Raji (cell line): ENCODE results near the gene MAP4K4.

Source experiments
- POLR2A ChIP-seq: IDR thresholded peaks from 2 replicates; pipeline ENCODE4 v1.6.1; 2011; ENCODE audit warnings: low read depth, low read length, control low read depth; ENCODE audit not compliant: insufficient read depth

Gene MAP4K4

DNA sequence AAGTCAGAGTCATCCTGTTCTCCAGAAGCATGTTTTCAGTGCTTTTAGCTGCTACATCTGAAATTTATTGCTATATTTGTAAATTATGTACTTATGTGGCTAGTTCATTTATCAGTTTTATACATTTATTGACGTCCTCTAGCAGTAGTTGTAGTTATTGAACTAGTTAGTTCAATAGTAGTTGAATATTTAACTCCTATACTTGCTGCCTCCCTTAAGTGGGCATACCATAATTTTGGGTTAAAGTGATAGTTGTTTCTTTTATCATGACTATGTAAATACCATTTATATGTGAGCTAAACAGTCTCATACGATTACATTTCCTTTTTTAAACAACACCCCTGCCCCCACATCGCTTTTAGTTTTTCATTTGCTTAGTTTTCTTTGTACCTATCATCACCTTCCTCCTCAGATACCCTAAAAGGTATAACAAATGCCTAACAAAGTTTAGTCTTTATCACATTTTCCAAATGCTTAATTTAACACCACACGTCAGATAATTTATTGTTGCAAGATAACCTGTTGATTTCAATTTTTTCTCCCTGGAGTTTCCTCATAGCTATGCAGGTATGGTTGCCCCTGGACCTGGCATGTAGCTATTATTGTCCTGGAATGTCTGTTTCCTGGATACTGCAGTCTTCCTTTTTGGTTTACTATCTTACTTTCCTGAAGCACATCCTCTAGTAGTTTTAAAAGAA is 8.8 kb downstream of the MAP4K4 start:
- TF ChIP-seq POLR2A = no peak

DNA sequence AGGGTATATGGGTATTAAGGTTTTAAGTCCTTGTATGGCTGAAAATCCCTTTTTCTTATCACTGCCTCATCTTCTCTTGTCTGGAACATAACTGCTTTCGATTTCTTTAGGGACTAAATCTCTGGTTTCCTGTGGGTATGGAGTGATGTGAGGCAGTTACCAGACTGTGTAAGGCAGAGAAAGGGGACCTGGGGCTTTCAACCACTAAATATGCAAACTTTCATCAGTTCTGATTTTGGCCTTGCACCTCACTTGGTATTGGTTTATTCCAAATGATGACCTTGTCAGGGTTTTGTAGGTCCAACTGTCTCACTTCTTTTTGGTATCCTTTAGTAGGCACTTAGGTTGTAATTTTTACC is 9.3 kb downstream of the MAP4K4 start:
- TF ChIP-seq POLR2A = peak; percentile 38; the same call in 1 of the 2 replicates

DNA sequence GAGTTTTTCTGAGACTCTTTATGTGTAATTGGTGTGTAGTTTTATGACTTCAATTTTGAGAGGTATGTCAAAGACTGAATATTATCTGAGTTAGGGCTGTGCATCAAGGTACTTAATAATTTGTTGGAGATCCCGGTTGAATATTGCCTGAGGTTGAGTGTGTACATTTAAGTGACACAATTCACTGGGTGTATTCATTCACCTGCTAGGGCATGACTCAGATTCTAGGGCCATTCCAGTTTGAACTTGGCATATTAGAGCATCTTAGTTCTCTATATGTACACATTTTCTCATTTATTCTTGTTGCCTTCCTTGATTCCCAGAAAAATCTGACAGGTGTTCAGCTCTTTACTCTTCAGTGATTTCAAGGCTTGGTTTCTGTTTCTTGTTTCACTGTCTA is 12.5 kb downstream of the MAP4K4 start:
- no peak for TF ChIP-seq POLR2A

DNA sequence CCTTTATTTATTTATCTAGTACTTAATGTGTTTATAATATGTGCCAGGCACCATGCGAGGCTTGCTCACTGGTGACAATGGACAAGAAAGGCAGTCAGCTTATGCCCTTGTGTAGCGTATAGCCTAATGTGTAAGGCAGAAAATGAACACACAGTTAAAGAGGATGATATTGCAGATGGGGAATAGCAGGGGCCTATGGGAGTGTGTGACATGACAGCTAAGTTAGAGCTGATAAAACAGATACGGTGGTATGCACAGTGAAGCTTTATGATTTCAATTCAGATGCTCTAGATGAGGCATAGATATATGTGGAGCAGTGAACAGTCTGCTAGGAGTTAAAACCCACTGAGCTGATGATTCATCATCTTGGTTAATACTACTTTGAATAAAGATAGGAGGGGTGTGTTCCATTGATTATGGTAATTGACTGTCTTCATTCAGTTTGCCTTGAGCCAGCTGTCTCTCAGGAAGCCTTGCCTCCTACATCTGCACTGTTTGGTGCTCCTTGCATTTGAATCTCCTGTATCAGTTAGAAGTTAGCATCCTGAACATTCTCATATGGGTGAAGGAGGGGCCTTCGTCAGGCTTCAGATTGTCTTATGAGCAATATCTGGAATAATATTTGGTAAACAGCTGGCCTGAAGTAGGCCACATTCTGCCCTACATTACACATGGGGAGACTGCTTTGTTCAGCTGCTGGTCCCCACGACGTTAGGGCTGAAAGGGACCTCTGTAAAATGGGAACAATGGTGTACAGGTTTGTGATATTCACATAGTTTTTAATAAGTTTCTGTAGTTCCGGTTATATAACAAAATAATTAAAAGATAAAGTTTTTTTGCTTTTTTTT is 13.2 kb downstream of the MAP4K4 start:
- 0 out of 2 replicates have a peak, but pooled peaks have one; percentile 35 for TF ChIP-seq POLR2A

DNA sequence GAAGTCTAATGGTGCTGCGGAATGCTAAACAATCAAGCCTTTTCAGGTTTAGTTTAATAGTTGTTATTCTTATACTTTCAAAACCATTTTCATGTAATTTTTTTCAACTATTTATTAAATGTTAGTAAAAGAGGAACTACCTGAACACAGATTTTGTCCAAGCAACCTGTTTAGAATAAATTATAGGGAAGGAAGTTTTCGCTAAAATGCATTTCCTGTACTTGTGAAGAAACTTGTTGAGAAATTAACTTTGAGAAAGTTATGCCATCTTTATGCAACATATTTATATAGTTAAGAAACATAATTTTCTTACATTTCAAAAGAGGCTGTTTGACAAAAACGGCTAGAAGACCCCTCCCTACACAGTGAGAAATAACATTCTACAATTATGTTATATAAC is 16.6 kb downstream of the MAP4K4 start:
- no peak for TF ChIP-seq POLR2A

DNA sequence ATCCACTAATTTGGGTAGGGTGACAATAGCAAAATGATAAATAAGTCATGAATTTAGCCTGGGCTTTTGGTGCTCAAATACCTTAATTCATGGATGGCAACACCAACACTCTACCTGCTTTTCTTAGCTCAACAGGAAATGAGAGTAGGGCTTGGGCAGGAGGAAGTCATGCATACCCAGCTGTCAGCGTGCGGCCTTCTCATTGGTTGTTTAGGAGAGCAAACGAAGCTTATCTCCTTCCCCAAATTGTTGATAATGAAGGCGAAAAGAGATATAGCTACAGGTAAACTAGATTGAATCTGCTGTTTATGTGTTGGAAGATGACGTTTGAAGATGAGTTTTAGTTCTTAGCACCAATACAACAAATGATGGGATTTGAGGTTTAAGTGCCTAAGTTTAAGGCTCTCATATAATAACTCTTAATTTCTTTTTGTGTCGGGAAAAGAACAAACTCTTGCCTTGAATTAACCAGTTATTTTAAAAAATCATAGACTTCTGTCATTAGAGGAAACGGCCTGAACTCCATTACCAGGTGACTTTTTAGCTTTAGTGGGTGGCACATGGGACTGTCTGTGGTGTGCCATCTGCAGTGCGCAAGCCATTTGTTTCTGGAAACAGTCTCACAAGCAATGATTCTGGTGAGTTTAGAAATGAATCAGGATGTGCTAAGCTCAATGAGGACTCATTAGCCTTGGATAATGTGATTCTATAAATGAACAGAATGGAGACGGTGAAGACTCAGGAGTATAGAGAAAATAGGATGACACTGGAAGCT is 19.8 kb downstream of the MAP4K4 start:
- TF ChIP-seq POLR2A = peak; percentile 18; the same call in 1 of the 2 replicates

DNA sequence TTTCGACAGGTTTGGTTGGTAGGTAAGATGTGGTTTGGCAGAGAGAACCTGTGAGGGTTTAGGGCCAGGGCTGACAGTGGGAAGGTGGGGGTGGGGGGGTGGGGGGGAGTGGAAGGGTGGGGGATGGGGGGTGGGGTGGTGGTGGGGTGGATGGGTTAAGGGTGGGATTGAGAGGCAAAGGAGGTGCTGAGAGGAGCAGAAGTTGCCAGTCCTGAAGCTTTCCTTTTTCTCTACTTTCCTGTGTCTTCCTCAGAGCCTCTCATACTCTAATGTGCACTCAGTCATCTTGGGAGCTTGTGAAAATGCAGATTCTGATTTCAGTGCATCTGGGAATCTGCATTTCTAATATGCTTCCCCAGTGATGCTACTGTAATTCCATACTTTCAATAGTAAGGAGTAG is 21.0 kb downstream of the MAP4K4 start:
- no peak for TF ChIP-seq POLR2A

DNA sequence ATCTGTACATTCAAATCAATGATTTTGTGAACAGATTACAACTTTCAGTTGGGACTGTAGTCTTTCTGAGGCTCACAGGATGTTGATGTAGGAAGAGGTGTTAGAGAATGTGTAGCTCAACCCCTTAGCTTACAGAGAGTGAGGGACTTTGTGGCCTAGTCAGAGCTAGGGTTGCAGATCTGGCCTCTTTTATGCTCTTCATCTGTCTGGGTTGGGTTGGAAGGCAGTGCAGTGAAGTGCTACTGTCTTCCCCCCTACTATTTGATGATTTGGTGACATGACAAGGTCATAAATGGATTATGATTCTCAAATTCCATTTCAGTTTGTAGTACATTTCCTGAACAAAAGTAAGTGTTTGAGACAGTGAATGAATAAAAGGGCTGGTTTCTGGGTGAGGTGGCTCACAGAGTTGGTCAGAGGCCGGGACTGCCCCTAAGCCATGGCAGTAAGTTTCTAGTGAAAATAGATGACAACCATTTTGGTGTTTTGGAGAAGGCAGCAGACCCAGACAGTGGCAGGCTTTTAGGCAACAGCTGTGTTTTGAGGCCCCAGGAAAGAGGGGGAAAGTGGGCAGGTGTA is 21.6 kb downstream of the MAP4K4 start:
- TF ChIP-seq POLR2A = 0 out of 2 replicates have a peak, but pooled peaks have one; percentile 19

DNA sequence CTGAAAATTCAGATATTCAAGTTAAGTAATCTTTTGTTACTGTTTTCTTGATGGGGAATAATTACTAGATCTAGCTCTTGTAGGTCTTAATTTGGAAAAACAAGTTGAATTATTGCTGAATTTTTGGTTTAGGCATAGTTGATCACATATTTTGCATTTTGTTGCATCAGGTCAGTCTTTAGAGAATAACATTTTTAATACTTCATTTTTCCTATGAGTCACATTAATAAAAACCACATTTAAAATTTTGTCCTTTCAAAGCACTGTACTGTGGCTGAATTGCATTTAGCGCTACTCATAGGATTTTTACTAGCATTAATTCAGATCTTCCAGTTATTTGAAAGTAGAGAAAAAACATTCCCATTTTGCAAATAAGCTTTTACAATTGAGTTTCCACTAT is 23.2 kb downstream of the MAP4K4 start:
- TF ChIP-seq POLR2A = no peak

DNA sequence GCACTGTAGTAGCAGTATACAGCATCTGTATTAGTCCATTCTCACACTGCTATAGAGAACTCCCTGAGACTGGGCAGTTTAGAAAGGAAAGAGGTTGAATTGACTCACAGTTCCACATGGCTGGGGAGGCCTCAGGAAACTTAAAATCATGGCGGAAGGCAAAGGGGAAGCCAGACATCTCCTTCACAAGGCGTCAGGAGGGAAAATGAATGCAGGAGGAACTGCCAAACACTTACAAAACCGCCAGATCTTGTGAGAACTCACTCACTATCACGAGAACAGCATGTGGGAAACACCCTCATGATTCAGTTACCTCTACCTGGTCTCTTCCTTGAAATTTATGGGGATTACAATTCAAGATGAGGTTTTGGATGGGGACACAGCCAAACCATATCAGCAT is 25.4 kb downstream of the MAP4K4 start:
- peak; percentile 56 for TF ChIP-seq POLR2A

DNA sequence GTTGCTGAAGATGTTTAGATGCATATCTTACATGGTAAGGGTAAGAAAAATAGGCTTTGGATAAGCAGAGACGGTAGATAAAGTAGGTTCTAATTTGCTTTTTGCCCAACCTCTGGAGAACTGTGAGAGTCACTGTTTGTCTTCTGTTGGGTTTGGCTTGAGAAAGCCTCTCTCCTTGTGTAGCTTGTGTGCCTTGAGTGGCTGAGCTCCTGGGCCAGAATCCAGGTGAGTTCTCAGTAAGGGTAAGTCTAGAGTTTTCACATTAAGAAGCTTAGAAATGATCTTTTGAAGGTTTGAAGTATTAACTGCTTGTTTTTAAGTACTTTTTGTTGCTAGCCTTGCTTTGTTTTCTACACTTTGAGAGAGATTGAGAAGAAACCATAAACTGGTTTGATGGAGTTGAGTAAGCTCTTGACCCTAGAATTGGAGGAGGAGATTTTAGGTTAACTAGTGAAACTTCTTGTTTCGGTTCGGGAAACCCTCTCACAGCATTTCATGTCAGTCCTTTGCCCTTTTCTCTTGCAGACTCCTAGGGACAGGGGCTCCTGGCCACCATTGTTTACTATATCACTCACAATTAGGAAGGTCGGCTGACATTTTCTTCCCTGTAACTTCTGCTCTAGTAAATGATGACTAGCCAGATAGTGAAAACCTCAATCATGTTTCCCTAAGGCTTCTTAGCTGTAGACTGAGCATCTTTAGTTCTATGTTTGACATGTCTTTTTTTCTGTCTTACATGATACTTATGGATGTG is 26.0 kb downstream of the MAP4K4 start:
- no peak for TF ChIP-seq POLR2A

DNA sequence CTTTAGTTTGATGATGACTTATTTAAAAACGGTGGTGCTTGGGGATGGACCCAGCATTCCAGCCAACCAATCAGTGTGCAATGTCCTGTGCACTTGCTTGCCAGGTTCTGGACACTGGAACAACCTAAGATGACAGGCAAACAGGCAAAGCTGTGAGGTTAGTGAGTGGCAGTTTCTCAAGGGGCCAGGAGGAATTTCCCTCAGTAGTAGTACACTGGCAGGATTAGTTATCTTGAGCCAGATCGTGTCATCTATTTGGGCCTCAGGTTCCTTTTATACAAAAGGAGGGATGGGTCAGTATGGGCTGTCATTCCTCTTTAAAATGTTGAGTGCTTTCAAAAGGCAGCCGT is 26.6 kb downstream of the MAP4K4 start:
- TF ChIP-seq POLR2A = no peak

DNA sequence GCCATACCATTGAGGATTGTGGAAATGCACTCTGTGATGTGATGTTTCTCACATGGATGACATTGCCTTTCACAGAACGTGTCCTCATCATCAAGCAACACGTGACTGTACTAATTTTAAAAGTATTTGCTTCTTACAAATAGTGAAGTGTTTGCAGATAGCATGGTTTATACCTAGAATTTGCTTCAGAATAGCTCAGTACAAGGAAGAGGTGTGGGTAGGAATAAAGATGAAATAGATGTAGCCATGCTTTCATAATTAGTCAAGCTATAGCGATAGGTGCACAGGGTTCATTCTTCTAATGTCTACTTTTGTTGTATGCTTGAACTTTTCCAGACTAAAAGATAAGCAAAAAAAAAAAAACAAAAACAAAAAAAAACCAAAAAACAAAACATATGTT is 27.5 kb downstream of the MAP4K4 start:
- no peak for TF ChIP-seq POLR2A

DNA sequence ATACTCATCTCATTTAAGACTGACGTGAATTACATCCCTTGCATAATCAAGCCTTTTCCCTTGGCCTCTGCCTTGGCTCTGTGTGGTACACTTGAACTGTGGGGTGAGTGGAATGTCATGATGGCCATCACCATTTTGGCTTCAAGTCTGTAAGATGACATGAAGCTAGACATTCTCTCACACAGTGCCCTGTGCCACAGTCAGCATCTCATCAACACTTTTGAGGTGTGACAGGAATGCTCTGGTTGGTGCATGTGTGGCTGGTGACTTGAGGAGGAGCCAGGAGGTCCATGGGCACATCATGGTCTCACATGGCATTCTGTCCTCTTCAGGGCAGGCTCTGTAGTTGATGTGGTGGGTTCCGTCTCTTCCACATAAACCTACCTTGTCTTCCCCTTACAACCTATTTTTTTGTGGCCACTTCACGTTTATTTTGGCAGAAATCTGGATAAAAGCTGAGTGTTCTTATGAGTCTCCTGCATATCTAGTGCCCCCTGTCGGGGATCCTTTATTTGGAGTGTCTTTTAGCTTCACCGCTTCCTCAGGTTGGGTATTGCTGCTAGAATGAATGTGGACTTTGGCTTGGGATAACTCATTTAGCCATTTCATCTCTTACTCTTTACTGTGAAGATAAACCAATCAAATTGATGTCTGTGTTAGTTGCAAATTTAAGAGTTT is 28.1 kb downstream of the MAP4K4 start:
- no peak for TF ChIP-seq POLR2A

DNA sequence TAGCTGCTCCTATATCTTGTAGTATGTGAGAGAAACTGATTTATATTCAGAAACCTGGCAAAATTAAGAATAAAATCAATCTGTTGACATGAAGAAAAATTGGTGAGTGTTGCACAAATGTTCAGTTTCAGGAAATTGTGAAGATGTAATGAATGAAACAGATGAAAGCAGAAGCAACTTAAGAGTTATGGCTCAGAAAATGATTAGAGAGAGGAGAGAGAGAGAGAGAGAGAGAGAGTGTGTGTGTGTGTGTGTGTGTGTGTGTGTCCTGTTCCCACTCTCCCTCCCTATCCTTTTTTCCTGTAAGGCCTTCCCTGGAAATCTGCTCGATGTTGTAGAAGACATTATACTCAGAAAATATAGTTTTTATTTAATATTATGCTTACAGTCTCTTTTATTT is 31.4 kb downstream of the MAP4K4 start:
- no peak for TF ChIP-seq POLR2A
